Dermis blood vessel endothelial cell (primary cell): Measurements from ENCODE around the gene DLG2. TPM values are rescaled to one million over a fixed set of nuclear protein-coding genes. Genes with fewer than 3 reads are reported as not detected.

Source experiments
- DNase-seq: peaks from one replicate; pipeline ENCODE4 v3.0.0; 2010
- total RNA-seq: library from RNA; depleted of rRNA; stranded (reverse); fragments of >200 nt; gene quantifications from 2 replicates; pipeline ENCODE4 v1.2.3, GENCODE V29; 2014

The DLG2 gene
- total RNA-seq, 1 donor from 2014 or later = 0.17 TPM

DNA sequence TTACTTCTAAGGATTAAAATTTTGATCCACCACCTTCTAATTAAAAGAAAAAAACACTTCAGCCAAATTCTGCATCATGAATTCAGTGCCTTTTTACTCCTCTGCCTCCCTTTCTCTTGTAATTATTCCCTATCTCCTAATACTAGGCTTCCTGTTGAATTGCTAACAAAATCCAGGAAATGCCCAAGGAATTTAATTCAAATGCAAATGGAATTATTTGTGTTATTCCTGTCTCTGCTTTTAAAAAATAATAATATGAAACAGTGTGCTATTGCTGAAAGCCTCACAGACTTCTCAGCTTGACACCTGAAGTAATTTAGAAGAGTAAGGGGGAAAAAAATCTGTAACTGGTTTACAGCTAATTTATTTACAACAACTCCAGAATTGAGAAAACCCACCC lies 85.5 kb downstream of the DLG2 start:
- no peak for DNase-seq

DNA sequence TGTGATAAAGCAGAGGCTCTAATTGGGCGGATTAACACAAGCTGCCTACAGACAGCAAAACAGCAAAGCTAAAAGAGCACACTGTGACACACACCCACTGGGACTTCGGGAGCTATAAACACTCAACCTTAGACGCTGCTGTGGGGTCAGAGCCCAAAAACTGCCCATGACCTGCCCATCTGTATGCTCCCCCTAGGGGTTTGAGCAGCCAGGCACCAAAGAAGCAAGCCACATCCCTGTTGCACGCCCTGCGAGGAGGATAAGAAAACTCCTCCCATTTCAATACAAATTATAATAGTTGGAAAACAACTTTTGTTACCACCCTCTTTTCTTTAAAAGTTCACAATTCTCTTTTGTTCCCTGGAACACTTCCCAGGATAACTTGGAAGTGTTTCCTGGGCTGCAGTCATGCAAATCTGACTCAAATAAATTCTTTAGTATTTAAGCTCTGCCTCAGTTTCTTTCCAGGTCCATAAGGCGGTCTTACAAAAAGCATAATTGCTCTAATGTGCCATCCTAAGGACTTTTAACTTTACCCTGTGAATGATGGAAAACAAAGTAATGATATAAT lies 86.4 kb downstream of the DLG2 start:
- no peak for DNase-seq

DNA sequence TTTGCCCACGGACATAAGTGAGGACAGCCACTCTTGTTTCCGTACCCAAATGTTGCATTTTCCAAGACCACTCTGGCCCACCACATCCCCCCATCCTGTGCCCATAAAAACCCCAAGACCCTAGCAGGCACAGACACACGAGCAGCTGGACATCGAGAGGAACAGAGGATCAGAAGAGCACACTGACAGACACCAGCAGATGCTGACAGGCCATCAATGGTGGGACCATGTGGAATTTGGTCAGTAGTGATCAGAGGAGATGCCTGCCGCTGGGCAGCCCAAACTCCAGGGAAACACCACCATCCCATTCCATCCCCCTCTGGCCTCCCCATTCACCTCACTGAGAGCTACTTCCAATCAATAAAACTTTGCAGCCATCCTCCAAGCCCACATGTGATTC lies 87.0 kb downstream of the DLG2 start:
- DNase-seq = no peak

DNA sequence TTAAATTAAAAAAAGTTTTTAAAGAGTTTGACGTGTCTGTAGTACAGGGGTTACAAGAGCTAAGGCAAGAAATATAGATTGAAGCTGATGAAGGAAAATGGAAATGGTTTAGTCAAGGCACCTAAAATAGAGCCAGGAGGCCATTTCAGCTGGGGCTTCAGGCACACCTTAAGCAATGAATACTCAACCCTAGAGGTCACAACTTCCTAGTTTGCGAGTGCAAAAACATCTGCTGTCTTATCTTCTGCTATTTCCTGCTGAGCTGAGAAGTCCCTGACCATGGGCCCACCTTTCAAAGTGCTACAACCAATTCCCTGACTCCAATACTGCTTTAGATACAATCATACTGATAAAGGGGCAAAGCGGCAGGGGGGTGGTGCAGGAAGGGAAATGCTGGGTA lies 87.4 kb downstream of the DLG2 start:
- no peak for DNase-seq

DNA sequence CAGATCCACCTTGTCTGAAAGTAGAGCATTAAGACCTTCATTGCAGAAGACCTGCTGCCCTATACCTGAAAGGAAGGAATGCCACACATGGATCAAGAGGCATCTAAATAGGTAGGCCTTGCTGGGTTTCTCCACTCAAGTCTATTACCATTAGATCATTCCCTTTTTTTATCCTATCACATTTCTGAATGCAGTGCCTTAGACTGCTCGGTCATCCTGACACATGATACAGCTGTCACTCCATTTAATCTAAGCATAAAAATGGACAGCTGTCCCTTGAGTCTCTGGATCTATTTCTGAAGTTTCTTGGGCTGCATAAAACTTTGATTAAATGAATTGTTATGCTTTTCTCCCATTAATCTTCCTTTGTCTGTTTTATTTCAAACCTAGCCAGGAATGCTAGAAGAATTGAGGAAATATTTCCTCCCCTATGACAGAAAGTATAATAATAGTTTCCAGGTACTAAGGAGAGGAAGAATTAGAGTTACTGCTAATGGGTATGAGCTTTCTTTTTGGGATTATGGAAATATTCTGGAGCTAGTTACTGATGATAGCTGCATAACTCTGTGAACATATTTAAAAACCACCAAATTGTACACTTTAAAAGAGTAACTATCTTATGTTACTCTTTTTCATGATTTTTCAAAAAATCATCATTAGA lies 88.0 kb downstream of the DLG2 start:
- no peak for DNase-seq

GRCh38 chr11:85536438-85536837 lies 90.7 kb downstream of the DLG2 start:
- DNase-seq = no peak

DNA sequence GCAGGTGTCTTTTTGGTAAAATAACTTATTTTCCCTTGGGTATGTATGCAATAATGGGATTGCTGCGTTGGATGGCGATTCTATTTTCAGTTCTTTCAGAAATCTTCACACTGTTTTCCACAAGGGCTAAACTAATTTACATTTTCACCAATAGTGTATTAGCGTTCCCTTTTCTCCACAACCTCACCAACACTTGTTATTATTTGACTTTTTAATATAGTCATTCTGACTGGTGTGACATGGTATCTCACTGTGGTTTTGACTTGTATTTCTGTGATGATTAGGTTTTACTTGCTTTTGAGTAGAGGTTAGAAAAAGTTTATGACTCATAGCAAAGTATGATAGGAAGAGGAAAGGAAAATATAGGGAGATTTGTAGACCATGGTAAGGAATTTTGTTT lies 92.3 kb downstream of the DLG2 start:
- DNase-seq = no peak

DNA sequence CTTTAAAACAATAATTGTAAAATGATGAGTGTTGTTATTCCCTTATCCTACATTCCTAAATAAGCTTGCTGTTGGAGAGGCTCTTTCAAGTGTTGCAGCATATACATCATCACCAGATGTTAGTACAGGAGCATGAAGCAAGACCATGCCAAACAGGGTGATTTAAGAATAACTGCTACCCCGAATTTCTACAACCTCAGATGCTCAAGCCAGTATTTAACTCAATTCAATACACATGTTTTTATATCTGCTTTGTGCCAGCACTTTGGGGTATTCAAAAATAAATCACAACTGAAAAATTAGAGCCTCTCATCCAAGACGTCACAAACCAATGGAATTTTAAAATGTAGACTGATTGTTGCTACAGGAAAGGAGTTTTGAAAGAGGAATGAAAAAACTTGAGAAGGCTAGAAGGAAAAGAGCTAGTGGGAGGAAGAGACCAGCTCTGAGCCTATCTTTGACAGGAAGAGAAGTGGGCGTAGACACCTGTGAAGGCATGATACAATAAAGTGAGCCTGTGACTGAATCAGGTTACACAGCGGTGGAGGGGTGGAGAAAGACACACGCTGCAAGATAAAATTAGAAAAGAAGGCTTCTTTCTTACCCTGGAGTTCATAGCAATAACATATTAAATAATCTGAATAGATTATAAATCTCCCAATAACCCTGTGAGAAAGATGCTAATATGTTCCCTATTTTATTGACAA lies 95.8 kb downstream of the DLG2 start:
- no peak for DNase-seq

- DNase-seq = no peak
These were observed 96.5 kb downstream of the DLG2 start for GRCh38 chr11:85530634-85531033.

DNA sequence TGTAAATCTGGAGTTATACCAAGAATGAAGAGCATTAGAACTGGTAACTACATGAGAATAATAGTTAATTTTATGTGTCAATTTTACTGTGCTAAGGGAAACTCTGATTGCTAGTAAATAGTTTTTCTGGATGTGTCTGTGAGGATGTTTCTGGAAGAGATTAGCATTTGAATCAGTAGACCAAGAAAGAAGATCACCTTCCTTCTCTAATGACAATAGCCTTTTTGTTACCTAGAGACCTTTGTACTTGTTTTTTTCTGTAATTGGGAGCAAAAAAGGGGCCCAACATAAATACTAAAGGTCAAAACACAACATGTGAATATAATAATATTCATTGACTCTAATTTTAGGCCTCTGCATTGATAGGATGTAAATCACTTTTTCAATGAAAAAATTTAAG lies 100.6 kb downstream of the DLG2 start:
- DNase-seq = no peak

- no peak for DNase-seq
These were observed 101.5 kb downstream of the DLG2 start for GRCh38 chr11:85525686-85526085.

GRCh38 chr11:85517272-85517671 lies 109.9 kb downstream of the DLG2 start:
- DNase-seq = no peak

GRCh38 chr11:85495918-85496317 lies 131.2 kb downstream of the DLG2 start:
- no peak for DNase-seq

GRCh38 chr11:85494396-85494795 lies 132.7 kb downstream of the DLG2 start:
- no peak for DNase-seq

GRCh38 chr11:85485902-85486301 lies 141.2 kb downstream of the DLG2 start:
- DNase-seq = no peak

GRCh38 chr11:85483861-85484260 lies 143.3 kb downstream of the DLG2 start:
- peak; percentile 23 for DNase-seq

DNA sequence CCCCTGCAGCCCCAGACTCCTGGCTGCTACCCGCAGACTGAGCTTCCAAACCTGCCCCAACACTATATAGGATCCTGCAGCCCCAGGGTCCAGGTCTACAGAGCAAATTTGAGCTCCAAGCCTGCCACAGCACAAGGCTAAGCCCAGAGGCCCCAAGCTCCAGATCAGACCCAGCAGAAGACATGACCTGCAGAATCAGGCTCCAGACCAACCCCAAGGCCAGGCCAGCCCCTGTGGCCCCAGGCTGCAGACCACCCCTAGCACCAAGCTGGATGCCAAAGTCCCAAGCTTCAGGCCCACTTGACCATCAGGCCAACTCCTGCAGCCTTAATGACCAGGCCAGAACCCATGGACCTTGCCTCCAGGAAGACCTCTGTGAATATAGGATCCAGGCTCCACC lies 145.3 kb downstream of the DLG2 start:
- DNase-seq = no peak

DNA sequence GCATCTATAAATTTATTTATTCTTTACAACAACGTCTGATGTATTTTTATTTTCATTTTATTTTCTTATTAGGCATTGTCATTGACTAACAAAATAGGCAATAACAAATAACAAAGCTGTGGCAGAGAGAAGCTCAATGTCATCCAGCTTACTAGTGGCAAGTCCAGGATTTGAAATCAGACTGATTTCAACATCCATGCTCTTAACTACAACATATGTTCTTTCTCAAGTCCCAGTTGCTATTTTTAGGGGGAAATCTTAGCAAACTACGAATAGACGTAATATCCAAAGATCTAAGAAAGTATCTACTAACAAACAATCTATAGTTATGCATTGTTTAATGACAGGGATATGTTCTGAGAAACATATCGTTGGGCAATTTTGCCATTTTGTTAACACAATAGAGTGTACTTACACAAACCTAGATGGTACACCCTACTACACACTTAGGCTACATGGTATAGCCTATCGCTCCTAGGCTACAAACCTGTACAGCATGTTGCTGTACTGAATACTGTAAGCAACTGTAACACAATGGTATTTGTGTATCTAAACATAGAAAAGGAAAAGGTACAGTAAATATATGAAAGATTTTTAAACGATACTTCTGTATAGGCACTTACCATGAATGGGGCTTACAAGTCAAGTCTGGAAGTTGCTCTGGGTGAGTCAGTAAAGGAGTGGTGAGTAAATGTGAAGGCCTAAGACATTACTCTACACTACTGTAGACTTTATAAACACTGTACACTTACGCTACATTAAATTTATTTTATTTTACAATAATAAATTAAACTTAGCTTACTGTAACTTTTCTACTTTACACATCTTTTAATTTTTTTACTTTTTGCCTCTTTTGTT lies 151.3 kb downstream of the DLG2 start:
- DNase-seq = no peak

DNA sequence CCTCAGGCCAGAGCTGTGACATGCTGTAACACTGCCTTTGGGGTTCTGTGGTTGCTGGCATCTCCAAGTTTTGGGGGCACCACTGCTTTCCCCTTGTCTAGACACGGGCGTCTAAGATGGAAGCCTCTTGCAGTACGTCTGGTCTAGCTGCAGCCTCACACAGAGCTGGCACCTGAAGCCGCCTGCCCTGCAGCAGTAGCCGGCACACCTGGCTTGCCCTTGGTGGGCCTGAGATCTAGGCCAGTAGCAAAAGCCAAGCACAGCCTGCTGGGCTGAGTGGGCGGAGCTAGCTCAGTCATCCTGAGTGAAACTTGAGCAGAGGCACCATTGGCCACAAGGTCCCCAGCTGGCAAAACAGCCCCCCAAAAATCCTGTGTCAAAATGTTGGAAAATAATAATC lies 154.2 kb downstream of the DLG2 start:
- no peak for DNase-seq

DNA sequence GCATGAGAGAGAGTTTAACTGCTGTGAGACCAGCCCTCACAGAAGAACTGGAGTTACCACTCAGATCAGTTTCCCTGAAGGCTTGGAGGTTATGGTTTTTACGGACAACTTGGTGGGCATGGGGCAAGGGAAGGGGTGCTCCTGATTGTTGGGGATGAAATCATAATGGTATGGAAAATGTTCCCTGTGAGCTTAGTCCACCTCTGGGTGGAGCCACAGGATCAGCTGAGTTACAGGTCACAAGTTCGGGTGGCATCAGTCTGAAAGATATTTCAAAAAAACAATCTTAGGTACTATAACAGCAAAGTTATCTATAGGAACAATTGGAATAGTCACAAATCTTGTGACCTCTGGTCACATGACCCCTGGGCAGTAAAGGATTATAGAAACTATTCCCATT lies 162.9 kb downstream of the DLG2 start:
- no peak for DNase-seq

DNA sequence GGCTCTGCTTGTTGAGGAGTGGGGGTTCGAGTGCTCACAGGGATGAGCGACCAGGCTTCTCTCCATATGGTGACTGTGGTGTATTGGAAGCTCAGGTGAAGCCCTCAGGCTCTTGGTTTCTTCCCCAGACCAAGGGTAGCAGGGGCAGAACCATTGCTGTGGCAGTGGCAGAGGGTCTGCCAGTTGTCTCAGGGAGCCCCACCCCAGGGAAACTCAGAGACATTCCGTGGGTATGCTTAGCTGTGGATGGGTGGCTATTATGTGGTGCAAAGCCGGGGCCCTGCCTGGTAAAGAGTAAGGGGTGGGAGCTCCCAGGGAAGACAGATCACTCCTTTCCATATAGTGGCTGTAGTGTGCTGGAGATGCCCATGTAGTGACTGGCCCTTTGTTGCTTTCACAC lies 167.8 kb downstream of the DLG2 start:
- no peak for DNase-seq

DNA sequence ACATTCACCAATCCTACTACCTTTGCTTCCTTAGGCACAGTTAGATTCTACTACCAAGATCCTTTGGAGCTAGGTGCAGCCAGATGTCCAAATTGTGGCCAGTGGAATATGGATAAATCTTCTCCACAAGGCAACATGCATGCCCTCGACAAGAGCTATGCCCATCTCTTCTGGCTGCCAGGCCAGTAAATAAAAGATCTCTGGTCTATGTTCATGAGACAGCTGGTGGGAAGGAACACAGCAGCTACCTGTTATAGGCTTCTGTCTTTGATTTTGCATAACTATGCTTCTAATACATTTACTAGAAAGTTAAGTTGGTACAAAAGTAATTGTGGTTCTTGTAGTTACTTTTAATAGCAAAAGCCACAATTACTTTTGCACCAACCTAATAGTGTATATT lies 182.7 kb downstream of the DLG2 start:
- DNase-seq = no peak

- no peak for DNase-seq
These were observed 186.9 kb downstream of the DLG2 start for GRCh38 chr11:85440273-85440672.
